ENCODE data around the gene BLOC1S5.
"Not testable (repeated sequence)": the region's sequence is repeated elsewhere in the genome, so short reads cannot be mapped to it uniquely, and the experiment has no call there.

BLOC1S5 gene

DNA sequence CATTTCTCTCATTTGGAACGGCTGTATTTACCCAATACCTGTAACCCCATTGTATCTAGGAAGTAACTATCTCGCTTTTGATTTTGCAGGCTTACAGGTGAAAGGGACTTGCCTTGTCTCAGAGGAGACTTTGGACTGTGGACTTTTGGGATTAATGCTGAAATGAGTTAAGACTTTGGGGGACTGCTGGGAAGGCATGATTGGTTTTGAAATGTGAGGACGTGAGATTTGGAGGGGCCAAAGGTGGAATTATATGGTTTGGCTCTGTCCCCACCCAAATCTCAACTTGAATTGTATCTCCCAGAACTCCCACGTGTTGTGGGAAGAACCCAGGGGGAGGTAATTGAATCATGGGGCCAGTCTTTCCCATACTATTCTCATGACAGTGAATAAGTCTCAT lies 18.4 kb downstream of the BLOC1S5 start:
- not testable (repeated sequence) for DNase-seq (ENCODE audit: low read depth in 1 of 2, low spot score in 1 of 2)

DNA sequence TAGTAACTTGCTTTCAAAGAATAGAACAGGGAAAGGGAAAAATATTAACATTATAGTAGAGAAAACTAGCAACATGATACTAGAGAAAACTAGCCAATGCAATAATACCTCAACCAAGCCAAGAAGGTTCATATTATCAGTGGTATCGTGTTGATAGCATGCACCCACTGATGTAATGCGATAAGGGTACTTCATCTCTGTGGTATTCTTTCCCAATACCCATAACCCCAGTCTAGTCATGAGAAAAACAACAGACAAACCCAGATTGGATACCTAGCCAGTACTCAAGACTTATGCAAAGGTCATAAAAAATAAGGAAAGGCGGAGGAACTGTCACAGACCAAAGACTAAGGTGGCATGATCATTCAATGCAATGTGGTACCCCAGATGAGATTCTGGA lies 21.0 kb downstream of the BLOC1S5 start:
- DNase-seq (ENCODE audit: low read depth in 1 of 2, low spot score in 1 of 2) = no peak

DNA sequence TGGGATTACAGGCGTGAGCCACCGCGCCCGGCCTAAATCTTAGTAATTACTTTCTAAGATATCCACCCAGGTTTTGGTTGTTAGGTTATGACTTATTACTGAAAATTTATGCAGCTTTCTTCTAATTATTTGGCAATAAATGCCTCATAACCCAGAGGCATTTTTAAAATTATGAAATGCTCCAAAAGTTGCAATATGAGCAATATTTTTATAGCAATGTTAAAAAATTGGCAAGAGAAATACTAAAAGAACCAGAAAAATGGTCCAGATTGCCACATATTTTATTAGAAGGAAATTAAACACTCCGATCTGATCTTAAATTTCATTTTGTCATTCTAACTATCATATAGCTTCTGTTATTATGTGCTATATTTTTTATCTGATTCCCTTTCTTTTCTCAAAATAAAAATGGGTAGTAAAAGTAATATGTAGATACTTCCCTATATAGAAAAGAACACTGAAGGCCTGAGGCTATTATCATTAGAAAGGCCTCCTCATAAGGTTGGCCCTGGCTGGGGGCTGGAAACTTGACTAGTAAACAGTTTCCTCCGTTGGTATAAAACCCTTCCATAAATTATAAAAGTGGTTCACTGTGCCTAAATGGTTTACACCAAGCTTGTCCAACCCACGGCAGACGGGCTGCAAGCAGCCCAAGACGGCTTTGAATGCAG lies 22.1 kb downstream of the BLOC1S5 start:
- no peak for DNase-seq (ENCODE audit: low read depth in 1 of 2, low spot score in 1 of 2)

DNA sequence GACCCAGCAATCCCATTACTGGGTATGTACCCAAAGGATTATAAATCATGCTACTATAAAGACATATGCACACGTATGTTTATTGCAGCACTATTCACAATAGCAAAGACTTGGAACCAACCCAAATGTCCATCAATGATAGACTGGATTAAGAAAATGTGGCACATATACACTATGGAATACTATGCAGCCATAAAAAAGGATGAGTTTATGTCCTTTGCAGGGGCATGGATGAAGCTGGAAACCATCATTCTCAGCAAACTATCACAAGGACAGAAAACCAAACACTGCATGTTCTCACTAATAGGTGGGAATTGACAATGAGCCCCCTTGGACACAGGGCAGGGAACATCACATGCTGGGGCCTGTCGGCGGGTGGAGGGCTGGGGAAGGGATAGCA lies 30.1 kb downstream of the BLOC1S5 start:
- not testable (repeated sequence) for DNase-seq (ENCODE audit: low read depth in 1 of 2, low spot score in 1 of 2)

DNA sequence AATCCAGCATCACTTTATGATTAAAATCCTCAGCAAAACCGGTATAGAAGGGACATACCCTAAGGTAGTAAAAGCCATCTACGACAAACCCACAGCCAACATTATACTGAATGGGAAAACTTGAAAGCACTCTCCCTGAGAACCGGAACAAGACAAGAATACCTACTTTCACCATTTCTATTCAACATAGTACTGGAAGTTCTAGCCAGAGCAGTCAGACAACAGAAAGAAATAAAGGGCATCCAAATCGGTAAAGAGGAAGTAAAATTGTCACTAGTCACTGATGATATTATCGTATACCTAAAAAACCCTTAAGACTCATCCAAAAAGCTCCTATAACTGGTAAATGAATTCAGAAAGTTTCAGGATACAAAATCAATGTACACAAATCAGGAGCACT lies 33.3 kb downstream of the BLOC1S5 start:
- no peak for DNase-seq (ENCODE audit: low read depth in 1 of 2, low spot score in 1 of 2)

DNA sequence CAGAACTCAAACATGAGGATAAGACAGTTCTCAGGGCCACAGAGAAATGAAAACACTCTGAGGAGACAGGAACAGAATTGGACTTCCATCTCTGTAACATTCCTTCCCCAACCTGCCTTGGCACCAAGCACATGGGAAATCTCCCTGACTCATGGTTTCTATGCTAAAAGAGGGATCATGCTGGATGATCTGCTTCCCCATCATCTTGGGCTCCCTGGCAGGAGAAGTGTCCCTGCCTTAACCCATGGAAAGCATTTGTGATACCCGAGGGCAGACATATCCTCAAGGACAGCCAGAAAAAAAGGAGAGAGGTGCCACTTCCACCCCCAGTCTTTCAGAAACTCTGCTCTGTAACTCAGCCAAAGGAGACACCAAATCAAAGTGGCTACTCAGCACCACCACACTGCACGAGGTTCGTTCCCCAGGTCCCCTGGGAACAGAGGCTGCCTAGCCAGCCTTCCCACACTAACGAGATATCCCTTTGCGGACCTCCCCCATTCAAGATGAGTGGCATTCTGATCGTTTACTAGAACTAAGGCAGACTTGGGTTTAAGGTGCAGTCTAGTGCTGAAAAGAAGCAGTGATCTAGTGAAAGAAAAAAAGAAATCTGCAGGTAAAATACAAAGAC lies 34.8 kb downstream of the BLOC1S5 start:
- no peak for DNase-seq (ENCODE audit: low read depth in 1 of 2, low spot score in 1 of 2)

DNA sequence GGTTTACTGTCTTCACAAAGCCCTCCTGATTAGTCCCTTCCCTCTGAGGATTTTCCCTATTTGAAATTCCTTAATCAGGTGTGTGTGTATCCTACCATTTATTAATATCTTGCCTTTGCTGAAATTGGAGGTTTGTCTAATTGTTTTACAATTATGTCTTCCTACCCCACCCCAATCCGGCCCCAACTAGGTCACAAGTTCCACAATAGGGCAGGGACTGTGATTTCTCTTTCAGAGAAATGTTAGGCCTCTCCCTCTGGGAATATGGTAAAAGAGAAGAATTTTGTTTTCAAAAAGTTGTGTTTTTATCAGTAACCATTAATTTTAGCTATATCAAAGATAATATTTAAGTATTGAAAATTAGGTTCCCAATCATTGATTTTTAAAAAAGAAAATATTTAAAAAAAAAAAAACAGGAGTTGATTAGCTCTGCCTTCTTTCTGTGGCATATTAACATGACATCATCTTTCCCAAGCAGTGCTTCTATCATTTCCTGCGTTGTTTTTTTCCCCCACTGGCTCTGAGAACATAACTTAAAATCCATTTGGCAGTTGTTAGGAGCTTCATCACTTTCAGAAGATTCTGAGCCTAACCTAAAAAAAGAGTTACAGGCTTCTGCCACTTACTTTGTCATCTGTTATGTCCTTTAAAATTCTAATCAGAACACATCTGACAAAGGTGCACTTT lies 36.1 kb downstream of the BLOC1S5 start:
- no peak for DNase-seq (ENCODE audit: low read depth in 1 of 2, low spot score in 1 of 2)

DNA sequence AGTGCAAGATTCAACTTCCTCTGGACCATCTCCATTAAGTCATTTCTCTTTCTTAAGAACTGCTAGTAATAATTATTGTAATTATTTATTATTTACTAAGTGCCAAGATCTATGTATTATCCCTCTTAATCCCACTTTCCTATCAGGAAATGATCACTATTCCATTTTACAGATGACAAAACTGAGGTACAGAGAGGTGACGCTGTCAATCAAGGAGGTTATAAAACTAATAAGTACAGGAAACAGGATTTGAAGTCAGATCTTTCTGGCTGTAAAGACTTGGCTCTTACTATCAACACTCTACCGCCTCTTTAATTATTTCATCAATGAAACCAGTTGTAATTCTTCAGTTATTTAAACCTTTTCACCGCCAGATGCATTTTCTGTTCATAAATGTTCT lies 37.4 kb downstream of the BLOC1S5 start:
- no peak for DNase-seq (ENCODE audit: low read depth in 1 of 2, low spot score in 1 of 2)

DNA sequence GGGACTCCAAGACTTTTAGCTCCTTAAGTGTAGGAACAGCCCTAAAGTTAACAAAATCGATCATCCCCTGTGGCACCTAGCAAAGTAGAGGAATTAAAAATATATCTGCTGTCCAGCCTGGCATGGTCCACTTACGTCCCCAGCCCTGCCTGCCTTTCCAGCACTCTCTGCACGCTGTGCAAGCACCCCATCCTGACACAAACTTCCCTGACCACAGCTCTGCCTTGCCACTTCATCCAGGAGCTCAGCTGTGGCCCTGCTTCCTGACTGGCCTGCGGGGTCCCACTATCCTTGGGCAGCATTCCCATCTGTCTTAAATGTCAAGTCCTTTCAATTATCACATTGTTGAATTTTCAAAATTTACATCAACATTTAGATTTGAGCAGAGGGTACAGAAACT lies 39.0 kb downstream of the BLOC1S5 start:
- DNase-seq (ENCODE audit: low read depth in 1 of 2, low spot score in 1 of 2) = no peak

DNA sequence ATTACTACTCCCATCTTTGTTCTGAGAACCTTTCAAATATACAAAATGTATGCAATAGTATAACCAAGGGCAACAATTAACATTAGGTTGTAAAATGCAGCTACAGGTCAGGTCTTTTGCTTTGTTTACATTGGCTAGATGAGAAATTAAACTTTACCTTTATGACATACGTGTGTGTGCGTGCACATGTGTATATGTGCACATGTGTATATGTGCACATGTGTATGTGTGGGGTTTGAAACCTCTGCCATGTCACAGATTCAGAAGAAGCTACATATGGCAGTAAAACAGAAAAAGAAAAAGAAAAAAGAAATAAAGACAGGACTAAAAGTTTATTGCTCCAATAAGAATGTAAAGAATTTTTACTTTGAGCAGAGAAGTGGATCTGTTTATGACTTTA lies 40.6 kb downstream of the BLOC1S5 start:
- no peak for DNase-seq (ENCODE audit: low read depth in 1 of 2, low spot score in 1 of 2)

DNA sequence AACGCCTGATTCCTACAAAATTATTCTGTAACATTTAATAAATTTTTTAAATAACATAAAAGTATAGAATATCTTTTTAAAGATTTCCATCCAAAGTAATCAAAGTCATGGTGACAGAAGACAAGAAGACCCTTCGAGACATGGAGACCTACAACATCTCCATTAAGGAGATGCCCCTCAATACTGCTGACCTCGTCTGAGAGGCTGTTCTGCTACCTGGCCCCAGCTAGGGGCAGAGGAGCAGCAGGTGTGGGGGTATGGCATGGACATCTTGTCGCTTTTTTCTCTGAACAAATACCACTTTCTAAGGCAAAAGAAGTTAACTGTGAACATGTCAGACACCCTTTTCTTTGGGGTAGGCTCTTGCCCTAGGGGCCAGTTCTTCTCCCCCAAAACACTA lies 44.1 kb downstream of the BLOC1S5 start:
- no peak for DNase-seq (ENCODE audit: low read depth in 1 of 2, low spot score in 1 of 2)

DNA sequence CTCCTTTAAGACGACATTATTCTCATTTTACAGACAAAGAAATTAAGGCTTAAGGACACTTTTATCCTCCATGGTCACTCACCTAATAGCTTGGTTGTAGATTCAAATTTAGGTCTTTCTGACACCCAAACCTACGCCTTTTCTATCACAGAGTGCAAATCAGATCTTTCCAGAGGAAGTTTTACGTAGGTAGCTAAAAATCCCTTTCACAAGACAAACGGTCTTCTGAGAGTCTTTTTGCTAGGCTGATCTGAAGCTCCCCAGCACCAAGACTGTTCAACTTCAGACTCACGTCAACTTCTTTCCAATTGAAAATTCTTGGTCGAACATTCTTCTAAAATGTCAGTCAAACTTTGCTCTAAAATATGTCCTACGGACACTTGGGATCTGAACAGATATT lies 46.5 kb downstream of the BLOC1S5 start:
- no peak for DNase-seq (ENCODE audit: low read depth in 1 of 2, low spot score in 1 of 2)

DNA sequence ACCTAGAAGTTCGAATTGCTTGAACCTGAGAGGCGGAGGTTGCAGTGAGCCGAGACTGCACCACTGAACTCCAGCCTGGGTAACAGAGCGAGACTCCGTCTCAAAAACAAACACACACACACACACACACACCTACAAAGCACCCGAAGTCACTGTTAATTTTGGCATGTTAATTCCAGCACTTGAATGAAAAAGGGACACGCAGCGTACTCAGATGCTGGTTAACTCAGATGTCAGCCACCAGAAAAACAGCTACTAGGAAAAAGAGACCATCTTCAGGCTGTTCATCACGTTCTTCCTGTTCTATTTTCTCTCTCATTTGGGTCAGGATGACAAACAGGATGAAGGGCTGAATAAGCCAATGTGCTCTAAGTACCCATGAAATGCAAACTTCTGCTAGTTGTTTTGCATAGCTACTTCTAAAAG lies 46.9 kb downstream of the BLOC1S5 start:
- no peak for DNase-seq (ENCODE audit: low read depth in 1 of 2, low spot score in 1 of 2)

DNA sequence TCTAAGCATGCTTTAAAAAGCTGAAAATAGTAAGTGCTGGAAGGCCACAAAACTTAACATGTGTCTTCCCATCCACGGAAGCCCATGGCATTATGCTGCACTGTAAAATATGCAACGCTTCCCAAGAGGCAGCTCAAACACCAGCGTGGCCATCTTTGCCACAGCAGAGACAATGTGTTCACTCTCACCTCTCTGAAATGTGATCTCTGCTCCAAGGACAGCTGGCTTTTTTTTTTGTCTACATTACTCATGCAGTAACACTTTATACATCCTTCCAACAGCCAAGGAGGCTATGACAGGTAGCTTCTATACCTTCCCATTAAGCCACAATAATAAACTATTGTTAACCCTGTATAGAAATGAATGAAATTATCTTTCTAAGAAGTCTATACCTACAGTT lies 49.2 kb downstream of the BLOC1S5 start:
- no peak for DNase-seq (ENCODE audit: low read depth in 1 of 2, low spot score in 1 of 2)

DNA sequence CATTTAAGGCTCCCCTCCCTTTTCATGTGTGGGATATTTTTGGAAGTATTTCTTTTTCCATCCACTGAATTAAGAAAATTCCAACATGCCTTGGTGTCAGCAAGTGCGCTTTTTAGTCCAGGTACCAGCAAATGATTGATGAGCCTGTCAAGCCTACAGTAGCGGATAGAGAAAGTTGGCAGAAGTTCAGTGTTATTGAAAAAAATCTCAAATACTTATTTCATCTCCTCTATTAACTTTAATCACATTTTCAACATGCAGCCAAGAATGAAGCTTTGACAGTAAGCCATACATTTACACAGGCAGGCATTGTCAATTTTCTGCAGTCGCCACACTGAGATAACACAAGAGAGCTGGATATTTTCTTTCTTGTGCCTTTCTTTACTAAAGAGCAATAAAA lies 50.4 kb downstream of the BLOC1S5 start:
- DNase-seq (ENCODE audit: low read depth in 1 of 2, low spot score in 1 of 2) = no peak

DNA sequence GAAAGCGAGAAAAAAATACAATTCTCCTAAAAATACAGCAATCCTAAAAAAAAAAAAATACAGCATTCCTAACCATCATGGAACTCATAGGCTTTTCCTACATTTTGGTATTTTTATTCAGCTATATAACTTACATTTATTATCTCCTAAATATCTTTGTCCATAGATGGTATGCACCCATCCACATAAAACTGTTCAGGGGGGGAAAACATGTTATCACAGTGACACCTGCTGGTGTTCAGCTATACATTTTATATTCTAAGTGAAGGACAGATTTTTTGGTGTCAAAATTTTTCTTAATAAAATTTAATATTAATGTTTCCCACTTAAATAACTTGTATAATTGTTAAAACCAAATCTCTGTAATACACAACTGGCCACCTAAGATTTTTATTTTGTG lies 58.0 kb downstream of the BLOC1S5 start:
- no peak for DNase-seq (ENCODE audit: low read depth in 1 of 2, low spot score in 1 of 2)

DNA sequence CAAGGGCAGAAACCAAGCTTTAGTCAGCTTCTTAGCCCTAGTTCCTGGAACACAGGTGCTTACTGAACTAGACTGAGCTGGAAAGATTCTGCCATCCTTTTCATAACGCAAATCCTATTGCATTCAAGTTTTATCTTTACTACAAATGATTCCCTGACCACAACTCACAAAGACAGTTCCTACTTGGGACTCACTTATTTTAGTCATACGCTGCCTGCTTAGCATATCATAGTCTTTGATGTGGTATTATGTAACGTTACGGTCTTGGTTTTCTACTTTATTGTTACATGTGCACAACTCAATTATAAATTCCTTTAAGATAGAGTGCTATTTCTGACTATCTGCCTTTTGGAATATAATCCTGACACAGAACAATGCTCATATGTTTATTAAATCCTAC lies 59.1 kb downstream of the BLOC1S5 start:
- DNase-seq (ENCODE audit: low read depth in 1 of 2, low spot score in 1 of 2) = no peak

DNA sequence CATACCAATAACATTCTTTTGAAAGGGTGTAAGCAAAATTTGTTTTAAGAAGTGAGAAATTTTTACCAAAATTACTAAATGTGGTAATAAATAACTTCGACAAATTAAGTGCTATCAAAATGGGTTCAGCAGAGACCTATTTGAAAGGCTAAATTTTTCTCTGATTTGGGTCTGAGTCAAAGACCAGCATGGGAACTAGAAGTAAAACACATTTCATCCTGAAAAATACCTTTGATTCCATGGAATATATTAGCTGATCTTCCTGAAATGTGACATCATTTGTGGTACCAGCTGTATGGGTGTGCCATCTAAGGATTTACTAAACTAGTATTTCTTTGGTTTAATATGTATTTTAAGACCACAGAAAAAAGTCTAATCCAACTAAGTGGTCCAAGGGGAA lies 63.6 kb downstream of the BLOC1S5 start:
- no peak for DNase-seq (ENCODE audit: low read depth in 1 of 2, low spot score in 1 of 2)

DNA sequence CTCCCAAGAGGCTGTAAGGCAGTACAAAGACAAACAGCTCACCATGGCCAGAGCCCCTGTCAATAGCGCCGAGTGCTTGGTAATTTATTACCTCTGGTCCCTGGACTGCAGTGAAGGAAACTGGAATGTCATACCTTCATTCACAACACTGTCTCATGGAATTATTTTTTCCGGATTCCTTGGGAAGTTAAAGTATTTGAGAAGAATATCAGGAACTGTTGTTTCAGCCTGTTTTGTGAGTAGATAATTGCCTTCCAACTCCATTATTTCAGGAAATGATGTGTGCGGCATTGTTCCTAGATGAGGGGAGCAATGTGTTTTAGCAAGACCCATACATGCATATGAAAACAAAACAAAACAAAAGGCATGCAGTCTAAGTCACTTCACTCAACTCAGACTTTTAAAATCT lies 64.0 kb downstream of the BLOC1S5 start:
- no peak for DNase-seq (ENCODE audit: low read depth in 1 of 2, low spot score in 1 of 2)

DNA sequence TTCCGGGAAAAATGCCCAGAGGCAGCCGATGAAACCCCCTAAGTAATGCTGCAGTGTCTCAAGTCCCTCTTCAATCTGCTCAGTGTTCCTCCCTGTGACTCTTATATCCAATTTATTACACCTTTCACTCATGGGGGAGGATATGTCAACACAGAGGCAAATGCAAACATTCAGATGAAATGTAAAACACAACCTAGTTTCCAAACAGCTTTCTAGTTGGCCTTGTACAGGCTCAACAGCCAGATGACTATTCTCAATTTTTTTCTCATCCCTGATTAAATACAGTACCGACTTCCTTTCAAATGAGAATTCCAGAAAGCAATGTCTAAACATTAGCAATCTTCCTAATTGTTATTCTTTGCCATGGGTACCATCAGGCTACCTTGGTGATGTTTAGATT lies 65.0 kb downstream of the BLOC1S5 start:
- DNase-seq (ENCODE audit: low read depth in 1 of 2, low spot score in 1 of 2) = no peak

DNA sequence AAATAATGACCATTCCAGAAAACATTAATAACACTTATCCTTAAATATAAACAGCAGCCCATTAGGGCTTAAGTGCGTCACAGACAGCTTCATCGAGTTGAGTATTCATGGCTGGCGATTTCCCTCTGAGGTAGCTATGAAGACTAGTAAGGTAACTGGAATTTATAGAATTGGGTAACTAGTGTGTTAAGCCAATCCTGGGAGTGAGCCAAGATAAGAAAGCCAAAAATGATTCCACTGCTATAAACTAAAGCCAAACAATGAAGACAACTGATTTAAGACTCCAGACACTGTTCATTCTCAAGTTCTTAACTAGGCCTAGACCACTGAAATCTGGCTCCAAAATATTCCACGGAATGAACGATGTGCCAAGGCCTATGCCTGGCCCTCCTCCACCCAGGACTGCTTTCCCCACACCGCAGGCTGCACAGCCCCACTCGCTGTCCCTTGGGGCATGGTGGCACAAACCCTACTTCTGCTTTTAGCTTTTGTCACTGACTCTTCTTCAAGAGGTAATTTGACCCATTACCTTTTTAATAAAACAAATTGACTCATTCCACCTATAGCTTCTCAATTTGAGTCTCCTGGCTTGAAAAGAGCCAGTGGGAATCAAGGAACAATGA lies 66.0 kb downstream of the BLOC1S5 start:
- DNase-seq (ENCODE audit: low read depth in 1 of 2, low spot score in 1 of 2) = no peak

DNA sequence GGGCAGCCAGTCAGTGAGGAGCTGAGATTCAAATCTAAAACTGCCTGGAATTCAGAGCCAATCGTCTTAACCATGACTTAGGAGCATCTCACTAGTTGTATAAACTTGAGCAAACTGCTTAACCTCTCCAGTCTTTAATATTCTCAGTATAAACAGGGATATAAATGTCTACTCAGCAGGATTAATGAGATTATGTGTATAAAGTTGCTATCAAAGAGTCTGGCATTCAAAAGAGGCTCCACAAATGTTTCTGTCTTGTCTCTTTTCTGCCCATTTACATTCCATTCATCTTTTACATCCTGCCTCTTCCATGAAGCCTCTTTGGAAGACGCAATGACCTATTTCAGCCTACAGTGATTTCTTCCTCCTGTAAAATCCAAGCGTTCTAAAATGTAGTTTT lies 66.9 kb downstream of the BLOC1S5 start:
- DNase-seq (ENCODE audit: low read depth in 1 of 2, low spot score in 1 of 2) = no peak

All from activated T-helper 1 cell treated with anti-CD3 and anti-CD28 coated beads, Interleukin-2, amount 50 U/mL, for 16 hours (primary cell).